Inferior parietal cortex (tissue), 1 donor: ENCODE measurements around the gene STOX1.
"Not testable (repeated sequence)": the region's sequence is repeated elsewhere in the genome, so short reads cannot be mapped to it uniquely, and the experiment has no call there.

Experiments used
- DNase-seq: peaks from one replicate; pipeline ENCODE4 v3.0.0-alpha.2; 2016; ENCODE audit errors: extremely low spot score

STOX1 gene

DNA sequence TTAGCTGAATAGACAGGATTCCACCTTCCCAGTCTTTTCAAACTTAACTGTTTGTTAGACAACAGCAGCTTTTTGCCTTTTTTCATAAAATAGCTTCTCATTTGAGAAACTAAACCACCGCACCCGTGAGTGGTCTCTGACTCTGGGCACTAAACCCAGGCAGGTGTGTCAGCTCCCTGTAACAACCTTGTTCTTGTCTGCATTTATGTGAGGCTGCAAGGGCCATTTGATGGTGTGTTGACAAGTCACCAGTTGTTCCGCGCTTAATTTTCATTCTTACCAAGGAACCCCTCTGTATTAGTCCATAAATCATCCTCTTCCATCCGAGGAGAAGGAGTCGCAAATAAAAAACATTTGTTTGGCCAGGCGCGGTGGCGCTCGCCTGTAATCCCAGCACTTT lies 1.5 kb downstream of the STOX1 start:
- no peak for DNase-seq

DNA sequence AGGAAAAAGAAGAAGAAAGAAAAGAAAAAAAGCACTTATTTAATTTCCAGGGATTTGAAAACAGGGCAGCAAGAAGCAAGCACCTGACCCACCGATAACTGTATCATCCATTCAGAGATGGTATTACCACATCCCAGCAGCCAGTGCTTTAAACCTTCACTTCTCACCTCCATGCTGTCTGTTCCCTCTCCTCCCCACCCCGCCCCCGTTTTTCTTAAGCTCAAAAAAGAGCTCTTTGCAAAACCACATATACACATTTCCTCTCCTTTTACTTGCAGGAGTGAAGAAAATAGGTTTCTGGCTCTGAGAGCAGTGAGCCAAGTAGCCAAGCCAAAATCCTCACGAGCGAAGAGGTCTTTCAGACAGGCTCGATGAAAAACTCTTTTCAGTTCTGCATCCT lies 2.2 kb downstream of the STOX1 start:
- DNase-seq, result no peak

DNA sequence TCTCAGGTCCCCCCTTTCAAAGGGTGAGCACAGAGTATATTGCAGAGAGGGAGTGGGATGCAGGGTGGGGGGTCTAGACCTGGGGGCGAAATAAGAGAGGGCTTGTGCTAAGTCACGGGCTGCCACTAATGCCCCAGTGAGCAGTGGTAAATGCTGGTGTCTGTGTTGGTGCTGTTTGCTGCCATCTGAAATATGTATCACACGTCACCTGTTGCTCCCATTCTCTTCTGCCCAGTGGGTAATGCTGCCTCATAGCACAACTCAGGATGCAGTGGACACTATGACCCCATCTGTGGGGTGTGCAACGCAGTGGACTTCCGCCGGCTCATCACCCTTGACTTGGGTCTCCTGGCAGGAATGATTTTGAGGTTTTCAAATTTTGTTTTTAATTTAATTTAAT lies 2.6 kb downstream of the STOX1 start:
- DNase-seq, result no peak

DNA sequence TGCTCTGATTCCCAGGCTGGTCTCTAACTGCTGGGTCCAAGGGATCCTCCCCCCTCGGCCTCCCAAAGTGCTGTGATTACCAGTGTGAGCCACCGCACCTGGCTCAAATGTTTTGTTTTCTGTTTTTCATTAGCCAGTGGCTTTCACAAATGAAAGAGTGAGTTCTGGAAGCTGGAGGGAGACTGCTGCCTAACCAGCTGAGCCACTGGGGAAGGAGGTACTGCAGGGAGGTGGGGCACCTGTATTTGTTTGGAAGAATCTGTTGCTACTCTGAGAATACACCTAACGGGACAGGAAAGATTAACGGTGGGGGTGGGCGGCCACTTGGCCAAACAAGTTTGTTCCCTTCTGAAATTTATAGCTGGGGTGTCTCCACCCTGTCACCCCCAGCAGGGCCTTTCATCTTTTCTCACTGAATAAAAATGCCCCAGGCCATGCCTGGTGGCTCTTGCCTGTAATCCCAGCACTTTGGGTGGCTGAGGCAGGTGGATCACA lies 4.7 kb downstream of the STOX1 start:
- no peak for DNase-seq

DNA sequence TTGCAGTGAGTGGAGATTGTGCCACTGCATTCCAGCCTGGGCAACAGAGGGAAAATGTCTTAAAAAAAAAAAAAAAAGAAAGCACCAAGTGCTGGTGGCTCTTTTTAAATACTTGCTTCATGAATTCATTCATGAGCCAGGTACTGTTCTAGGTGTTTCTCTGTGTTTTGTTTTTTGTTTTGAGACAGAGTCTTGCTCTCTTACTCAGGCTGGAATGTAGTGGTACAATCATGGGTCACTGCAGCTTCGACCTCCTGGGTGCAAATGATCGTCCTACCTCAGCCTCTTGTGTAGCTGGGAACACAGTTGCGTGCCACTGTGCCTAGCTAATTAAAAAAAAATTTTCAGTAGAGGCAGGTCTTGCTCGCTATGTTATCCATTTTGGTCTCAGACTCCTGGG lies 5.3 kb downstream of the STOX1 start:
- DNase-seq, result no peak

DNA sequence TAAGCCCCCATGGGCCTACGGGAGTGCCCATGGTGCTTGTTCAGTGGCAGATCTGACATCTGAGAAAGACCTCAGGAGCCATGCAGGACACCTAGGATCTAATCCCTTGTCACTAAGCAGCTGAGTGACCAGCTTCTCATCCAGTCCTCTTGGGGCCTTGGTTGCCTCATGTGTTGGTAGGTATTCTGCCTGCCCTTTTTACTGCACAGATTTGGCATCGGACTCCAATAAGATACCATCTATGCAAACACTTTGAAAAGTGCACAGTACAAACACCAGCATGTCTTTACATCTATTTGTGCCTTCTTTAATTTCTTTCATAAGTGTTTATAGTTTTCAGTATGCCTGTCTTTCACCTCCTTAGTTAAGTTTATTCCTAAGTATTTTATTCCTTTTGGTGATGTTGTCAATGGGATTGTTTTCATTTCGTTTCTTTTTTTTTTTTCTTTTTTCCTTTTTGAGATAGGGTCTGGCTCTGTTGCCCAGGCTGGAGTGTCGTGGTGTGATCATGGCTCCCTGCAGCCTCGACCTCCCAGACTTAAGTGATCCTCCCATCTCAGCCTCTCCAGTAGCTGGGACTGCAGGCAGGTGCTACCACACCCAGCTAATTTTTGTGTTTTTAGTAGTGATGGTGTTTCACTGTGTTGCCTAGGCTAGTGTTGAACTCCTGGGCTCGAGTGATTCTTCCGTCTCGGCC lies 10.4 kb downstream of the STOX1 start:
- DNase-seq, result no peak

DNA sequence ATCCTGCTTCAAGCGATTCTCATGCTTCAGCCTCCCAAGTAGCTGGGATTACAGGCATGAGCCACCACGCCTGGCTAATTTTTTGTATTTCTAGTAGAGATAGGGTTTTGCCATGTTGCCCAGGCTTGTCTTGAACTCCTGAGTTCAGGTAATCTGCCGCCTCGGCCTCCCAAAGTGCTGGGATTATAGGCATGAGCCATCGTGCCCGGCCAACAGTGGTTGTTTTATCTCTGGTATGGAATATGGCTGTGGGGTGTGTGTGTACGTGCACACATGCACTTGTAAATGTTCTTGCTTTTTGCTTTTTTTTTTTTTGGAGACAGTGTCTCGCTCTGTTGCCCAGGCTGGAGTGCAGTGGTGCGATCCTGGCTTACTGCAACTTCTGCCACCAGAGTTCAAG lies 13.3 kb downstream of the STOX1 start:
- DNase-seq, result not testable (repeated sequence)

DNA sequence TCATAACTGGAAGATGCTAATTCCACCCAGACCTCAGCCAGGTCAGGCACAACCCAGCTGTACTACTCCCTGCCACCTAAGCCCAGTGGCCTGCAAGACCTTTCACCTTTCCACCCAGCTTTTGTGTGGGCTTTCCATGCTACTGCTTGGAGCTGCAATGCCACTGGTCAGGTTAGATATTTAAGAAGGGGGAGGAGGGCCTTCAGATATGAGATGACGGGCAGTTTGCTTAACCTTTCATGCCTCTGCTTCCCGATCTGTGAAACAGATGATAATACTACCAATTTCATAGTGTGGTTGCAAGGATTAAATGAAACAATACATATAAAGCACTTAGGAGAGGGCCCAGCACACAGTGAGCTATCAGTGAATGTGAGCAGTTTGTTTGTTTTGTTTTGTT lies 20.9 kb downstream of the STOX1 start:
- no peak for DNase-seq

DNA sequence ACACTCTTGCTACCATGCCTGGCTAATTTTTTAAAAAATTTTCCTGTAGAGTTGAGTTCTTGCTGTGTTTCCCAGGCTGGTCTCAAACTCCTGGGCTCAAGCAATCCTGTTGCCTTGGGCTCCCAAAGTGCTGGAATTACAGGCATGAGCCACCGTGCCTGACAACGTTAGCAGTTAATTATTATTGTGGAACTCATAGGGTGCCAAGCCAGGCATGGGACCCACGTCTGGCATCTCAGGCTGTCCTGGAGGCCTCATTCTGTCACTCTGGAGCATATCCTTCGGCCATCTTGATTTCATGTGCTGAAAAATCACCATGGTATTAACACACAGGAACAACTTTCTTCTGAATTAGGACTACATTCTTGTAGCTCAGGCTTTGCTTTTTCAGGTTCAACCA lies 21.5 kb downstream of the STOX1 start:
- DNase-seq, result no peak

DNA sequence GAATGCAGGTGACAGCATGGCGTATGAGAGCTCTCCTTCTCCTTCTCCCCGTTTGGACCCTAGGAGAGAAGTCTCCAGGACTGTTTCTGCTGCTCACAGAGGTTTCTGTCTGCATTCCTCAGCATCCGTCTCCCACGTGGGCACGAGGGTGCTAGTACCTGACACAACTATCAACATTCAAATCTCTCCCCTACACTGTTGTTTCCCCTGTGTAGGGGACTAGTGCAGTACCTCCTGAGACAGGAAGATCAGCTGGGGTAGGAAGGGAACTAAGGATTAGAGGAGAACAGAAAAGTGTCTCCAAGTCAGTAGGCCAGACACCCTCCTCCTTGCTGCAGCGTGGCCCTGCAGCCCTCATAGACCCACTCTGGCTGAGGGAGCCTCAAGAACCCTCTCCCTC lies 29.0 kb downstream of the STOX1 start:
- DNase-seq, result no peak

DNA sequence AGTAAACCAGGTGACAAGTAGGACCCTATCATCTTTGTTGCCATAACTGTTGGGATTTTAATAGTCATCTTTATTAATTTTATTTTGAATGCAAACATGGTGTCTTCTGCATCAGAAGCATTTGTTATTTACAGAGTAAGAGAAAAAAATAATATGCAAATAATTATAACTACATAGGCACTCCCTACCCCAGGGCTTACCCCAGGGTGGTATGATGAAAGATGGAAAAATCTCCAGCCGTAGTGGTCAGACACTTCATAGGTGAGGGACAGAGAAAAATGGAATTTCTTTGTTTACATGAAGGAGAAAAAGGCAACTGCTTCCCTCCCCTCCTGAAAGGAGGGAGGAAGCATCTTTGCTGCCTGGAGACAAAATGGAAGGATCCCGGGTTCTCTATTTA lies 29.7 kb downstream of the STOX1 start:
- no peak for DNase-seq

DNA sequence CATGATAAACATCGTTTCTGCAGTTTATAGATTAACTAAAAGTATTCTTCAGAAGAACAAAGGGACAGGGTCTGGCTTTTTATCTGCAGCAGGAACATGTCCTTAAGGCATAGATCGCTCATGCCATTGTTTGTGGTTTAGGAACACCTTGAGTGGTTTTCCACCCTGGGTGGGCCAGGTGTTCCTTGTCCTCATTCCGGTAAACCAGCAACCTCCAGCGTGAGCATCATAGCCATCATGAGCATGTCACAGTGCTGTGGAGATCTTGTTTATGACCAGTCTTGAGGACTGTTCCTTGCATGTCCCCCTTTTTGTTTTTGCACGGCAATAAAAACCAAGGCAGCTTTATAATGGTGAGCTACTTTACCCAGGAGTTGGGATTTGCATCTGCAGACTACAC lies 33.9 kb downstream of the STOX1 start:
- no peak for DNase-seq

DNA sequence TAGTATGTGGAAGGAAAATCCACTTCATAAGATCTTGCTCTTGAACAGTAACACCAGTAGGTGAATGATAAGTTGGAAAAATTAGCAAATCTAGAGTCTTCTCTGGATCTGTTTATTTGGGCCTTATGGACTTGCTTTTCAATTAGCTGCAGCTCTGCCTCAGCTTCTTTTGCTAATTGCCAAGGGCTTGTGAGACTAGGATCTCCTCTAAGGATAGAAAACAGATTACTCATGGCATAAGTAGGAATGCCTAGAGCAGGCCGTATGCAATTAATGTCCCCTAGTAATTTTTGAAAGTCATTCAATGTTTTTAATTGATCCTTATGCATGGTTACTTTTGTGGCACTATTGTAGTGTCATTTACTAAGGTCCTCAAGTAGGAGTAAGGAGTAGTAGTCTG lies 37.3 kb downstream of the STOX1 start:
- DNase-seq, result no peak

DNA sequence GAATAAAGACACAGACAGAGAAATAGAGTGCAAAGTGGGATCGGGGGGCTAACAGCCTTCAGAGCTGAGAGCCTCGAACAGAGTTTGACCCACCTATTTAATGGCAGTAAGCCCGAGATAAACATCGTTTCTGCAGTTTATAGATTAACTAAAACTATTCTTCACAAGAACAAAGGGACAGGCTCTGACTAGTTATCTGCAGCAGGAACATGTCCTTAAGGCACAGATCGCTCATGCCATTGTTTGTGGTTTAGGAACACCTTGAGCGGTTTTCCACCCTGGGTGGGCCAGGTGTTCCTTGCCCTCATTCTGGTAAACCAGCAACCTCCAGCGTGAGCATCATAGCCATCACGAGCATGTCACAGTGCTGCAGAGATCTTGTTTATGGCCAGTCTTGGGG lies 40.8 kb downstream of the STOX1 start:
- not testable (repeated sequence) for DNase-seq

DNA sequence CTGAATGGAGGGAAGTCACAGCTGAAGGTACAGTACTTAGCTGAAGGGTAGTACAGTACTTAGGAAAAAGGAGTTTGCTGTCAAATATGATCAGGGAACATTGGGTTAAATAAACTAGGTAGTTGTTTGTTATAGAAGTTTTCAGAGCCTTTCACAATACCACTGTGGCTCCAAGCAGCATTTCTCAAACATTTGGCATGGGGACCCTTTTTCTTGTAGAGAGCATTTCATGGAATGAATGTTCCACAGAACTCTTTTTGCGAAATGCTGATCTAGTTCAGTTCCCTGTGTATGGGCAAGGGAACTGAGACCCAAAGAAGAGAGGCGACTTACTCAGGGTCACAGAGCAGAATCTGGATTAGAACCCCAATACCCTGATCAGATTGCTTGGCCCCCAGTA lies 42.3 kb downstream of the STOX1 start:
- no peak for DNase-seq

DNA sequence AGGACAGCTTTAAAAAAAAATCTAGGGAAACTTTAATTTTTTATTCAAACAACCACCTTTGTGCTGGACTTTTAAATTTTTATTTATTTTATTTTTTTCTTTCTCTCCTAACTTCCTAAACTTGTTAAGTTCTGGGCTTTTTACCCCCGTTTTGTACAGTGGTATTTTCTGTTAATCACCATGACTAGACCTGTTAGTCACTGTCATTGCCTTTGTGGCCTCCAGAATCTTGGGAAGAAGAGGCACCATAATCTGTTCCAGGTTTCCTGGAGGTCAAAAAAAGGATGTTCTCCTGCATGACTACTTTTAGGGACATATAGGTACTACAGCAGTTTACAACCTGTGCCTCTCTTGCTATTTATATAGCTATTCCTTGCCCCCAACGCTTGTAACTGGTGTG lies 42.7 kb downstream of the STOX1 start:
- DNase-seq, result no peak

DNA sequence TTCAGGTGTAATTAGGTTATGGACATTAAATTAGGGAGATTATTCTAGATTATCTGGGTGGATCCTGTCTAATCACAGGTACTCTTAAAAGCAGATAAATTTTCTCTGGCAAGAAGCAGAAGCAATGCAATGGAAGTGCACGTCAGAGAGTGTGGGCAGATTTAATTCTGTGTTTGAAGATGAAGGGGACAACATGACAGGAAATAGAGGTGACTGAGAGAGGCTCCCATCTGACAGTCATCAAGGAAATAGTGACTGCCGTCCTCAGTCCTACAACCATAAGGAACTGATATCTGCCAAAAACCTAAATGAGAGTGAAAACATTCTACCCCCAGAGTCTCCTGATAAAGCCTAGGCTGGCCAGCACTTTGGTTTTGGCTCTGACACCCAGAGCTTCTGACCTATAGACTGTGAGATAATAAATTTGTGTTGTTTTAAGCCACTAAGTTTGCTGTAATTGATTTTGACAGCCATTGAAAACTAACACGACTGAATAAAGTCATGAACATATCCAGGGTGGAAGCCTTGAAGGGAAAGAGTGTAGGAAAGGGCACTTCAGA lies 43.3 kb downstream of the STOX1 start:
- no peak for DNase-seq

DNA sequence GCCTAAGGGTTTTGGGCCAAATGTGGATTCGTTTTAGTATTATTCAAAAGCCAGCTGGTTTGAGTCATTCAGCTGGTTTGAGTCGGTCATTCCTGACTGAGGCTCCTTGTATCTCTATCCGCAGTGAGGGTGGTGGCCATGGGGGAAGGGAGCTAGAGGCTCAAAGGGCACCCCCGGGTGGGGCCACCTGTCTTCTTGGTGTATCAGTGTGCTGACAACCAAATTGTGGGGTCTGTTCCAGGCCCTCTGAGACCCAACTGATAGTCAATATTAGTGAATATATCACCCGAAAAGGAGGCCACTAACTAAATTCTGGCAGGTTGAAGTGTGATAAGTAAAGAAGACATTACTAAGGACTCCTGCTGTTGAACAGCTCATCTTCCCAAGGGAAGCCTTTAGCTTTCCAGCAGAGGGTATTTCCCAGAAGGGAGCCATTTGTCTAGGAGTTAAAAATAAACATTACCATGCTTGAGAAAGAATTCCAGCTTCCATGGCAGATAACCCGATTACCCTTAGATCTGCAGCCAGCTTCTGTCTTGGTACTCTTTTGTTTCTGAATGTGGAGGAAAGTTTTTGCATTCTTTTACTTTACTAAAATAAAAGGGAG lies 43.9 kb downstream of the STOX1 start:
- no peak for DNase-seq

DNA sequence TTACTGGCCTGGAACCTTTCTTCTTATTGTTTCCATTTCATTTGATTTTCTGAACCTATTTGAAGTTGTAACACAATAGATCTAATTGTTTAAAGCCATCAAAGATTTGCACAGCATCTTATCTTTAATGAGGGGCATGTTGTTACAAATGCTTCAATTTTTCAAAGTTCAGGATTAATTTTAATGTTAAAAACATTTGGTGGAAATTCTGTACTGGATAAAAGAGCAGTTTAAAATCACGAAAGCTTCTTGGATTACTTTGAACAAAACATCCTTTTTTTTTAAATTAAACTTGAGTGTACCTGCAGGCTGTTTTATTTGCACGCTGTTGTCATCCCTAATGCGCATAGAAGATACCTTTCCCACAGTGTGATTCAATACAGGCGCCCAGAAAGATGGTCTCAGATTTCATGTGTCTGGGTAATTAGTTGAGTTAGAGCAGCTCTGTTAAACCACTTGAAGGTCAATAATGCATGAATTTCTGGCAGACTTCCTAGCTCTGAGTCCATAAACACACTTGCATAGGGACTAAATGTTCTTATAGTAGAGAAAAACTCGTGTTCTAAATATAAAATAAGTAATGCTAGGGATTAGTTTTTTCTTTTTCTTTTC lies 44.5 kb downstream of the STOX1 start:
- DNase-seq, result peak; percentile 32

DNA sequence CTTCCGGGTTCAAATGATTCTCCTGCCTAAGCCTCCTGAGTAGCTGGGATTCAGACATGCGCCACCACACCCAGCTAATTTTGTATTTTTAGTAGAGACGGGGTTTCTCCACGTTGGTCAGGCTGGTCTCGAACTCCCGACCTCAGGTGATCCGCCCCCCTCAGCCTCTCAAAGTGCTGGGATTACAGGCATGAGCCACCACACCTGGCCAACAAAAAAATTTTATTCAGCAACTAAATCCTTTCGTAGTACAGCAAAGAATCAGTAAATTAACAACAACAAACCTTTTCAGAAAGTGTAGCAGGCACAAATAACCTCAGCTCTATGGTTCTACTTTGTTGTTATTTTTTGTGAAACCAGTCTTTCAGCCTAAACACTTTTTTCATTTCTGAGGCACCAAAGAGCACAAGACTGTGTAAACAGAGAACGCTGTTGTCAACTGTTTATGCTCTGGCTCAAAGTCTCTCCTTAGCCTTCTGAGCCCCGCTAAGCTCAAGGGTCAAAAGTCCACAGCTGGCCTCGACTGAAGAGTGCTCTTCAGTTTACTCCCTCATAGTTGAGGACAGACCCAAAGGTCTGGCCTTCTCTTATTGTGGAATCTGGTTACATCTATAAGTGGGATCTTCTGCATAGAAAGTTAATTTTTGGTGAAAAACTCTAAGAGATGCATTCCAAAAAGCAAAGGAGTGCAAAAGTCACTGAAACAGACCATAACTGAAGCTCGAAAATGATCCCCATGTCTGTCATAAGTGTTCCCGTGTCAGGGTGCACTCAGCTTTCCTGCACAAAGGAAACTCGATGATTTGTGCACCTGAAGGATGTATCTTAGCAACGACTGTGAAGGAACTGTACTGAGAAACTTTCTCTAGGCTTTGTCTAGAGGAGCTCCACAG lies 49.2 kb downstream of the STOX1 start:
- no peak for DNase-seq

DNA sequence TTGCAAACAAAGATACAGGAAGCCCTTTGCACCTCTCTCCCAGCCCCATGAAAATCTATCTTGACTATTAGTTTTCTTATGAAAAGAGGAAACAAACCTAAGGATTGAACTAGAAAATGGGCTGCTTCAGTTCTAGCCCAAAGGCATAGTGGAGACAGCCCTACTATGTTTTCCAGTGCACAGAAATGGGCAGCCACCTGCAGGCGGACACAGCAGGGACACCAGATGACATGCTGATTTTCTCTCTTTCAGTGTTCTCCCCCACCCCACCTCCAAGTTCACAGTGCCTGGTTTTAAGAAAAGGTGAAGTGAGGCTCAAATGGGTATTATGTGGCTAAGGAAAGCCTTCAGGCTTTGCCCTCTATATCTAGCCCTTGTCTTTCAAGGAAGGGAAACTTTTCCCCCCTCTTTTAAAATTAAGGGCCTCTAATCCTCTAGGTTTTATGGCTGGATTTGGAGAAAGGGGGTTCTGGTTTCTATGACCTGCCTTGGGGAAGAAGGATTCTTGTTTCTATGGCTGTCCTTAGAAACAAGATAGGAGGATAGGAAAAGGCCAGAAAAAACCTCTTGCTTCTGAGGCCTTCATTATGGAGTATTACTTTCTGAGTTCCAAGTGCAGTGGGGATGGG lies 50.3 kb downstream of the STOX1 start:
- no peak for DNase-seq

DNA sequence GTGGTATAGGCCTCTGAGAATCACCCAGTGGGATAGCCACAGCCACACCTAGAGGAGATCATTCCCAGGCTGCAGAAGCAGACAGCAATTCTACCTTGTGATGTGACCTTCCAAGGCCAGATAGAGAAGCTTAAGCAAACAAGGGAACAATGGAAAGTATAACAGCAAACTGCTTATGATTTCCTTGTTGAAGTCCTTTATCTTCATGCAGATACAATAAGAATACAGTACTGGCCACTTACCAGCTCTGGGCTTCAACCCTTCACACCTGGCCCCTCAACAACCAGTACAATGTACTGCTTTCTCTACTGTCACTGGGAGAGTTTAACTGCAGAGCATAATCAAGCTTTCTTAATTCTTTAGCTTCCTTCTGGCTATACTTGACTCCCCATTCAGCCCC lies 51.2 kb downstream of the STOX1 start:
- no peak for DNase-seq
